ENCODE data around the gene IFT20.
"Not testable (repeated sequence)": the region's sequence is repeated elsewhere in the genome, so short reads cannot be mapped to it uniquely, and the experiment has no call there.

Gene IFT20

DNA sequence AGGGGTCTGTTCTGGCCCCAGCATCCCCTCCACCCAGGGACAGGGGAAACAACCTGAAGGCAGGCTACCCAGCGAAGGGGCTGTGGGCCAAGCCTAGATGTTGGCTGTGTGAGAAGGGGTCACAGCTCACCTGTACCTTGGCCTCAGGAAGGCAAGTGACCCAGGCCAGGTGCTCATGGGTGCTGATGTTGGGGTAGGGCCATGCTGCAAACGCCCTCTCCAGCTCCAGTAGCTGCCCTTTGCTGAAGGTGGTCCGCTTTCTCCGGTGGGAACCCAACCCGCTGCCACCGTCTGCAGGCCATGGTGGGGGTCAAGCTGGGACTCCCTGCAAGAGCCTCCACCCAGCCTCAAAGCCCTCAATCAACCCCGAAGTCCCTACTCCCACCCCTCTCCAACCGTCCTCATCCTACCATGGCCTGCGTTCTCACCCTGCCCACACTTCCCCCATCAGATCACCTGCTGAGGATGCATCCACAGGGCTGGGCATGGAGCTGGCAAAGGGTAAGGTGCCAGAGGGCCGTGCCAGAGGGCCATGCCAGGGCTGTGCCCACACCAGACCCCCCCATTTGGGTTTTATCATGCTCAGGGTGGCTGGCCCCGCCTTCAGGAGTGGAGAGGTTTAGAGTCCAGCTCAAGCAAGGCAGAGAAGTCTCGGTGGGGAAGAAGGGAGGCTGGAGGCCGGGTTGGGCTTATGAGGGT, 29.5 kb upstream of the IFT20 start, which contains the start of gene SEBOX:
Gene SEBOX, minus strand, starts transcription at position 535 of the 699 bp plus-strand sequence. Its CDS starts 48 bp downstream, at position 487.
- no peak for DNase-seq (ENCODE audit: low read depth)

DNA sequence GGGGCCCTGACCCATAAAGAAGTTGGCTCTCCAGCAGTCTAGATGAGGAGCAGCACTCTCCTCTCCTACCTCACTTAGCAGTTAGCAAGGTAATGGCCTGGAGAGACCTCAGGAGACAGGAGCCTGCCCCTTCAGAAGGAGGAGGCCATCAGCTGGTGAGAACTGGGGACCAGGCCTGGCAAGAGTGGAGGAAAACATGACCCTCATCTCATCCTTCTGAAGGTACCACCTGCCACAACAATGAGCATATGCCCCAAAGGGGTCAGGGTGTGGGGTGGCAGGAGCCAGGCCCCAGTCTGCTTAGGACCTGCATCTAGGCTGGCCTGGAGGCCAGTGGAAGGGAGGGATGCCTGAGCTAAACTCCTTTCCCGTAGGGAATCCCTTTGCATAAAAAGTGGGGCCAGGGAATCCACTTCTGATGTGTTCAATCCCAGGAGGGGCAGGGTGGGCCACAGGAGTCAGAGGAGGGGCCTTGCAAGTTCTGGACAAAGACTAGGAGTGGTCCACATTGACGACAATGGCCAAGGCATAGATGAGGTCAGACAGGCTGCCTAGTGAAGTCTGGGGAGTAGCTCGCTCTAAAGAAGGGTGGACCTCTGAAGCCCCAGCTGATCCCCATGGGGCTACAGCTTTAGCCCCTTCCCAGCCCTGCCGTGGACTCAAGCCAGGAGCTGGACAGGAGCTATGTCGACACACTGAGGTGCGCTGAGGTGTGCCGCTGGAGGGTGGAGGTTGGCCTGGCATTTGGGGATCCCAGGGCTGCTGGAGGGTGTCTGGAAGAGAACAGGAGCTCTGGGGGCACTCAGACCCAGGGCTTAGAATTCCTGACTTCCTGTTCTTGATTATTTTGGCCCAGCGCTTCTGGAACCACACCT, 28.7 kb upstream of the IFT20 start:
- DNase-seq (ENCODE audit: low read depth) = no peak

GRCh38 chr17:28363186-28363585, 27.9 kb upstream of the IFT20 start:
- no peak for DNase-seq (ENCODE audit: low read depth)

DNA sequence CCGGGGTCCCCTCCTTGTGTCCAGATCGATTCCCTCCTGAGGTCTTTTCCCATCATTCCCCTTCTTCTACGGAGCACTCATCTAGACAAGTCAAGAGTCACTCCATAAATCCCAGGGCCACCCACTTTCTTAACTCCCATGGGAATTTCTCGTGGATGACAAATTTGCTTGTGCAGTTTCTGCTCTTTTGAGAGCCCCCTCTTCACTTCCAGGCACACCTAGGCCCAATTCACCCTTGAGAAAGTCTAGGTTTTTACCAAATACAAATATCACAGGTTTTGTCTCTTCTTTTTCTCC, 22.6 kb upstream of the IFT20 start:
- no peak for DNase-seq (ENCODE audit: low read depth)

GRCh38 chr17:28357061-28357900, 22.0 kb upstream of the IFT20 start, which contains the start of gene POLDIP2:
TSS of gene POLDIP2 (minus strand) at chr17:28357527. CDS start at chr17:28357448, 79 bp downstream.
- DNase-seq (ENCODE audit: low read depth) = peak; percentile 73

DNA sequence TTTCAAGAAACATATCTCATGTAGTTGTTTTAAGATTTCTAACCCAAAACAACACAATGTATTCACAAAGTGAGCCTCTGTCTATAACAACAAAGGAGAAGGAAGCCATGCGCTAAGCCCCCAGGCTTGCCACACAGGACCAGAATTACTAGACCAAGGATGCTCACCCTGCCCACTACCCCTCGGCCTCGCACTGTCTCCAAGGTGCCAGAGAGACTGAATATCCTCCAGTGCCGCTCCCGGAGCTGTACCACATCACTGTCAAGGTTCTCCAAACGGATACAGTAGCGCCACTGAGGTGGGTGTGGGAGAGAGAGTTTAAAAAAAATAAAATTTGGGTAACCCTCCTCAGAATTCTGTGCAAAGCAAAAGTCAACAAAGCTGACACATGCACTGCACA, 15.0 kb upstream of the IFT20 start:
- no peak for DNase-seq (ENCODE audit: low read depth)

DNA sequence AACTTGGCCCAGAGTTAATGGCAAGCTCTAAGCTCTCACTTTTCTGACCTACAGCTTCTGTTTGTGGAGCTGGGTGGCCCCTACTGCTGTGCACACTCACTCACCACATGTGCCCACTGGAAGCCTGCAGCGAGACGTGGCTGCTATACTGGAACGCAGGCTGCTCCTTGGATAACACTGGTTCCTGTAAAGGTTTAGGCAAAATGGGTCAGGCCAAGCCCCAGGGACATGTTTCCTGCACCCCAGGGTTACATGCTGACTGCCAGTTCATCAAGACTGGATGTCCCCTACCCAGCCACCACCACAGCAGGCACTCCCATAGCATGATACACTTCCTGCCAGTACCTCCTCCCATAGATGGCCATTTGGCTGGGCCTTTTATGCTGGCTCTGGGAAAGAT, 13.7 kb upstream of the IFT20 start:
- DNase-seq (ENCODE audit: low read depth) = no peak

DNA sequence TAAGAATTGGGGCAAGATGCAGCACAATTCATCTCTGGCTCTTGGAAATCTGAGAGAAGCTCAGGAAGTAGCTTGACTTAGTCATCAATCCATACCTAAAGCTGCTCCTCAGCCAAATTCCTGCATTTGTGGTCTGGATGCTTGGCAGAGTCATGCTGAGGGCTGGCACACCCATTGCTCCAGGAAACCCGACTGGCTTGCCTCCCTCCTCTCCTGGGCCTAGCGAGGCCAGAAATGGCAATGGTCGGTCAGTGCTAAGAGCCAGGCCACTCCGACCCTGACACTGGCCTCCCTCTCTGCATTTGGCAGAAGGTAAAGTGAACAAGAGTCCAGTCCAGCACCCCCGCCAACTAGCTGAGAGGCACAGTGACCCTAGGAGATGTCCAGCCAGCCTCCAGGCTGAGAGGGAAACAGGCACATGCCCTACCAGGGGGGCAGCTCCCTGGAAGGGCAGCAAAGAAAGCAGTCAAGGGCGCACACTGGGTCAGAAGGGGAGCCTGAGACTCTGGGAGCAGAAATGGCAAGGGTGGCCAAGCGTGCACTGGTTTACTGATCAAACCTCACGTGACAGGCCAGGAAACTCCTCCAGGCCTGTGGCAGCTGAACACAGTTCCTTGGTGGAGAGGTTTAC, 12.1 kb upstream of the IFT20 start:
- no peak for DNase-seq (ENCODE audit: low read depth)

DNA sequence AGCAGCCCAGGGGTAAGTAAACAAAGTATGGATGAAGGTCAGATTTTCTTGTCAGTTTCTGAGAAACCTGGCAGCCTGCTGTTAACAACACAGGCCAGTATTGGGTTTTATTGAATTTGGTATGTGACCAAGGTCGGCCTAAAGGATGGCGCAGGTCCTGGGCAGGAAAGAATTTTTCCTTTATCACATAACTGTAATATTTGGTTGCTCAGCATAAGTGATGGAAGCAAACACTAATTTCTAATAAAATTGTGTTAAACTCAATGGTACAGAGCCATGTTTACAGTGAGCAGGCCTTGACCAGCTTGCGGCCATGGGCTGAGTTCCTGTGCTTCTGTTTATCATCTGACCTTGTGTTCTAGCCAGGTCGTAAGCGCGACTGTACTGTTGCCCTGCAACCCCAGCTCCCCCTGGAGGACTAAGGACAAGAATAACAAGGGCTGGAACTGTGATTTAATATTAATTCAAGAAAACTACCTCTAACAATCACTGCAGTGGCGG, 11.5 kb upstream of the IFT20 start:
- no peak for DNase-seq (ENCODE audit: low read depth)

GRCh38 chr17:28346199-28346580, 10.9 kb upstream of the IFT20 start:
- no peak for DNase-seq (ENCODE audit: low read depth)

GRCh38 chr17:28345419-28346198, 10.3 kb upstream of the IFT20 start:
- DNase-seq (ENCODE audit: low read depth) = no peak

DNA sequence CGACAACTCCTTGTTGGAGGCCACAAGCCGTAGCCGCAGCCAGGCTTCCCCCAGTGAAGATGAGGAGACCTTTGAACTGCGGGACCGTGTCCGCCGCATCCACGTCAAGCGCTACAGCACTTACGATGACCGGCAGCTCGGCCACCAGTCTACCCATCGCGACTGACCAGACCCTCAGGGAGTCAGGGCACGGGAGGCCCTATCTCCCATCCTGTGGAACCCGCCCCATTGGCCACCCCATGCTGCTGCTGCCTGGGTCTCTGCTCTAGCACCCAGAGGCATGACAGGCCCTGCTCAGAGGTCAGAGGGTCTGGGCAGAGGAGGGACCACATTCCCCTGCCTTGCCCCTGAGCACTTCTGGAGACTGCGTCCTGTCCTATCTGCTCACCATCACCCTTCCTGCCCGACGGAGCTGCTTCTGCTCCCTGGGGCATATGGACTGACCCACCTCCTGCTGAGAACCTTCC, 9.2 kb upstream of the IFT20 start:
- DNase-seq (ENCODE audit: low read depth) = no peak

DNA sequence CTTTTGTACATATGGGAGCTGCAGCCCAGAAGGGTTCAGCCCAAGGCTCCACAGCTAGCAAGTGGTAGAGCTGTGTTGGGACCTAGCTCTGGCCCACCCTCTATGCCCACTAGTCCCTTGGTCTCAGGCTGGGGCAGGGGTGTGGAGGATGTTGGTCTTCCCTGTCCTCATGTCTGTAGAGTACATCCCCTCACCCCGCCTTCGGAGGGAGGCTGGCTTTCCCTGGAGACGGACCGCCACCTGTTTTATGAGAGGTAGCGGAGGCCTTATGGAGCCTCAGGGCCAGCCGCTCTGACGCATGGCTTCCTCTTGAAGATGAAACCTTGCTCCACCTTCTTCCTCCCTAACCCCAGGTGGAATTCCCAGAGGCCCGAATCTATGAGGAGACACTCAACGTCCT, 8.7 kb upstream of the IFT20 start:
- DNase-seq (ENCODE audit: low read depth) = no peak

DNA sequence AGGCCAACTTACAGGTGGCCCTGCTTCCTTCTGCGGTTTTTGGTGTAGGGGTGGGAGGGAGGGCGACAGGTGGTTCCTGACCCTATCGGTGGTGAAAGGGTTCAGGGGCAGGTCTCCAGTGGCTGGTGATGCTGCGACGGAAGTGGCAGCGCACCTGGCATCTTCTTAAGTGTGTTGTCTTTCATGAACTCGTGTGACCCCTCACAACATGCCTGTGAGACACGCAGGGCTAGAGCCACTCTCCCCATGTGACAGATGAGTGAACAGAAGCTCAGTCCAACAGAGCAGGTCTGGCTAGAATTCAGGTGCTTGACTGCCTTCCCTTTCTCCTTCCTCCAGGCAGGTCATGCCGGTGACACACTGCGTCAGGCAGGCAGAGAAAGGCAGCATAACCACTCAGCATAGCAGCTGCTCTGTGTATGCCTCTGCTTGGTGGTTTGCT, 8.2 kb upstream of the IFT20 start:
- DNase-seq (ENCODE audit: low read depth) = no peak

- DNase-seq (ENCODE audit: low read depth) = no peak
Observed at GRCh38 chr17:28342313-28342712, 7.0 kb upstream of the IFT20 start.

DNA sequence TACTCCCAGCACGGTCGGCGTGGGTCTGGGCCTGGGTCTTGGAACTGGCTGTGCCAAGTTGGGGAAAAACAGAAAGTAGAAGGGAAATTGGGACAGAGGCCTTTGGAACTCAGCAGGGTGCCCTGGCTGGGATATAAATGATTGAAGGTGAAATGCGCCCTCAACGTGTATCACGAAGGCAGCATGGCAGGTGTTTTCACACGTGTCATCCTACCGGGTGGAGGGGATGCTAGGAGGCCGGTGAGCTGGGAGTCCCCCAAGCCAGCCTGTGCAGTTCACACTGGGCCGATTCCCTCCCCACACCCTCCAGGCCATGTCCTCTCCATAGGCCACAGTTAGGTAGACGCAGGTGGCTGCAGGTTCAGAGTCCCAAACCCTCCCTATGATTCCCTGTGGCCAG, 6.2 kb upstream of the IFT20 start:
- DNase-seq (ENCODE audit: low read depth) = no peak

GRCh38 chr17:28340374-28340773, 5.1 kb upstream of the IFT20 start:
- DNase-seq (ENCODE audit: low read depth) = no peak

GRCh38 chr17:28339431-28339830, 4.2 kb upstream of the IFT20 start:
- DNase-seq (ENCODE audit: low read depth) = no peak

DNA sequence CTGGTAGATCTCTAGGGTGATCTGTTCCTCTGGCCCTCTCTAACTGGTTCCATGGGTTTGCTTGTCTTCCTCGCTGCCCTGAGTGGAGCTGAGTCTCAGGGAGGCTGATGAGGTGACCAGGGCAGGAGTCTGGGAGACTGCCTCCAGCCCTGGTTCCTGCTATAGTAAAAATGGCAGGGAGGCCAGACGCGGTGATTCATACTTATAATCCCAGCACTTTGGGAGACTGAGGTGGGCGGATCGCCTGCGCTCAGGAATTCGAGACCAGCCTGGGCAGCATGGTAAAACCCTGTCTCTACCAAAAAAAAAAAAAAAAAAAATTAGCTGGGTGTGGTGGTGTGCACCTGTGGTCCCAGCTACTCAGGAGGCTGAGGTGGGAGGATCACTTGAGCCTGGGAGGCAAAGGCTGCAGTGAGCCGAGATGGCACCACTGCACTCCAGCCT, 3.5 kb upstream of the IFT20 start:
- DNase-seq (ENCODE audit: low read depth) = not testable (repeated sequence)

GRCh38 chr17:28338056-28338768, 2.9 kb upstream of the IFT20 start:
- no peak for DNase-seq (ENCODE audit: low read depth)

All from CMK (cell line).